Gastrocnemius medialis (tissue), 4 donors: ENCODE data around the gene EEFSEC. TPM values are rescaled to one million over a fixed set of nuclear protein-coding genes. Genes with fewer than 3 reads are reported as not detected.

Experiments used
- ATAC-seq, 2 donors: fragments of 150-250 bp; one replicate each; pipeline ENCODE4 v1.9.1; 2016
- DNase-seq, 2 donors: peaks; one replicate each; pipeline ENCODE4 v3.0.0-alpha.2; 2019
- H3K27ac ChIP-seq, 4 donors: fragments of 200-600 bp; sonication (generic); 1 replicate in 1 of 4; 2 replicates in 3 of 4; pipeline ENCODE4 v1.5.1; 2016 to 2018; ENCODE audit warnings: mild to moderate bottlenecking in 2 of 4, moderate library complexity in 1 of 4
- H3K27me3 ChIP-seq, 3 donors: fragments of 200-600 bp; sonication (generic) in 2 of 3; 1 replicate in 1 of 3; 2 replicates in 2 of 3; pipeline versions ENCODE4 v1.5.1 to v1.6.0; 2016 to 2019; ENCODE audit warnings: mild to moderate bottlenecking in 1 of 3, moderate library complexity in 1 of 3
- H3K36me3 ChIP-seq, 2 donors: fragments of 200-600 bp; sonication (generic) in 1 of 2; one replicate each; pipeline ENCODE4 v1.5.1; 2017 to 2018
- H3K4me1 ChIP-seq, 2 donors: fragments of 200-600 bp; sonication (generic) in 1 of 2; one replicate each; pipeline ENCODE4 v1.5.1; 2016 to 2017; ENCODE audit warnings: mild to moderate bottlenecking in 2 of 2
- H3K4me3 ChIP-seq, 4 donors: fragments of 200-600 bp; sonication (generic) in 3 of 4; 1 replicate in 1 of 4; 2 replicates in 3 of 4; pipeline ENCODE4 v1.5.1; 2016 to 2019; ENCODE audit warnings: mild to moderate bottlenecking in 2 of 4
- H3K9me3 ChIP-seq, 3 donors: fragments of 200-600 bp; sonication (generic) in 2 of 3; 1 replicate in 1 of 3; 2 replicates in 2 of 3; pipeline ENCODE4 v1.5.1; 2016 to 2019
- CTCF ChIP-seq, 5 experiments: fragments of 450-650 bp in 3 of 5; fragments of 200-600 bp in 2 of 5; sonication (generic) in 2 of 5; IDR thresholded peaks in 4 of 5; conservative IDR thresholded peaks in 1 of 5; 1 replicate in 4 of 5; 2 replicates in 1 of 5; pipeline ENCODE4 v1.5.1; 2016 to 2019; ENCODE audit warnings: antibody characterized with exemption in 5 of 5, mild to moderate bottlenecking in 3 of 5, moderate library complexity in 3 of 5
- POLR2A ChIP-seq, 2 donors: fragments of 450-650 bp; IDR thresholded peaks; one replicate each; pipeline ENCODE4 v1.6.1; 2017; ENCODE audit warnings: antibody characterized with exemption in 2 of 2, mild to moderate bottlenecking in 2 of 2, moderate library complexity in 2 of 2
- in situ Hi-C, 4 donors: fragments of 200-750 bp; cut with MboI; loops; one replicate each; pipeline versions ENCODE4 v1.15.0 to v1.8.0; 2017; ENCODE audit warnings: low sequenced_read_pairs in 4 of 4
- intact Hi-C: fragments of 100-400 bp; cut with DNase I; formaldehyde crosslinking; loops from one replicate; pipeline ENCODE4 v1.15.1; 2023; ENCODE audit warnings: low total_unique reads
- total RNA-seq, 4 donors: library from RNA; depleted of rRNA; stranded (reverse); fragments of >200 nt; gene quantifications; one replicate each; pipeline versions ENCODE4 v1.1.0 to v1.2.3, GENCODE V29; 2016

Gene EEFSEC
- total RNA-seq, 4 donors from 2014 or later, result 21.0 to 29.4 (median 23.4) TPM

- no peaks in the 10 kb centered on the region for H3K27me3 ChIP-seq
- ATAC-seq (no peak), DNase-seq (no peak)
- H3K4me1 ChIP-seq, result peaks cover 10 to 18% of the 10 kb centered on the region in 2 donors
- intact Hi-C loops (no loop called here), in situ Hi-C loops (no loop called here)
- no peaks in the 10 kb centered on the region for H3K9me3 ChIP-seq
- no peak overlapping the region for H3K27ac ChIP-seq
- TF ChIP-seq CTCF (IDR thresholded peaks at IDR 0.05 in 4 of 5, conservative IDR thresholded peaks at IDR 0.05 in 1 of 5) (no peak), POLR2A (IDR thresholded peaks at IDR 0.05) (no peak)
- H3K4me3 ChIP-seq, result no peak overlapping the region
- H3K36me3 ChIP-seq, result no peaks in the 10 kb centered on the region
These were observed 57.4 kb downstream of the EEFSEC start for GRCh38 chr3:128210711-128211110.

DNA sequence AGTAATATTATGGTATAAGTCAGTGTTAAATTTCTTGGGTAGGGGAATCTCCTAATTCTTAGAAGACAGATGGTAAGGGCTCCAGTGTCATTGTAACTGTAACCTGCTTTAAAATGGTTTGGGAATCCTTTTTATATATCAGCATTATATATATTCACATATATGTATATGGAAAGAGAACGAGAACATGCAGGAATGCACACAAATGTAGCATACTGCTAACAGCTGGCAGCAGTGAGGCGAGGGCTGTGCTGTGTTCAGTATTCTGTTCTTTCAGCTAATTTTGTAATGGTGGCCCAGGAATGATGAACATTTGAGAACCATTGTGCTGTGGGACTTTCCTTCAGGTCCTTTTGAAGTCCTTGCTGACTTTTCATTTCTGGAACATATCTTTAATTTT, 60.8 kb downstream of the EEFSEC start:
- intact Hi-C loops (no loop called here), in situ Hi-C loops (no loop called here)
- DNase-seq (no peak), ATAC-seq (no peak)
- Histone ChIP-seq H3K4me1 (peaks cover 14 to 21% of the 10 kb centered on the region in 2 donors), H3K36me3 (no peaks in the 10 kb centered on the region), H3K9me3 (no peaks in the 10 kb centered on the region), H3K4me3 (no peak overlapping the region), H3K27ac (no peak overlapping the region), H3K27me3 (no peaks in the 10 kb centered on the region)
- TF ChIP-seq CTCF (IDR thresholded peaks at IDR 0.05 in 4 of 5, conservative IDR thresholded peaks at IDR 0.05 in 1 of 5), result no peak
- TF ChIP-seq POLR2A (IDR thresholded peaks at IDR 0.05), result no peak

DNA sequence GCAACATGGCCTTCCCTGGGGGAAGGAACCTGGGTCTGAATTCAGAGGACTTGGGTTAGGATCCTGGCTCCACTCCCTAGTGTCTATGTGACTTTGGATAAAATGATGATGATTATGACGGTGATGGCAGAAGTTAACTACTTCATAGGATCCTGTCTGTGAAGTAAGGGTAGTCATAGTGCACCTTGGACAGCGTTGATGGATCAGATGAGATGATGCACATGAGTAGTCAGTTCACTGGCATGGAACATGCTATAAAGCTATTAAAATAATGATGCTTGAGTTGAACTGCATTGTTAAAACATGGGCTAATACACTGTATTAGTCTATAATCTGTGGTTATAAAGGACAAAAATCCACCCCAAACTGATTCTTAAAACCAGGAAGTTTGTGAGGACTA, 62.0 kb downstream of the EEFSEC start:
- H3K9me3 ChIP-seq, result no peaks in the 10 kb centered on the region
- in situ Hi-C loops, result no loop called here
- ATAC-seq, result no peak

GRCh38 chr3:128215800-128216495, 62.7 kb downstream of the EEFSEC start:
- Histone ChIP-seq H3K4me1 (peaks cover 7 to 10% of the 10 kb centered on the region in 2 donors), H3K36me3 (no peaks in the 10 kb centered on the region), H3K27ac (no peak overlapping the region), H3K4me3 (no peak overlapping the region), H3K9me3 (no peaks in the 10 kb centered on the region), H3K27me3 (no peaks in the 10 kb centered on the region)
- TF ChIP-seq POLR2A (IDR thresholded peaks at IDR 0.05) (no peak), CTCF (IDR thresholded peaks at IDR 0.05 in 4 of 5, conservative IDR thresholded peaks at IDR 0.05 in 1 of 5) (no peak)
- intact Hi-C loops (no loop called here), in situ Hi-C loops (no loop called here)
- DNase-seq (no peak), ATAC-seq (no peak)

More for the DNA sequence above, 62.0 kb downstream of the EEFSEC start:
- intact Hi-C loops, result no loop called here
- Histone ChIP-seq H3K4me3 (no peak overlapping the region), H3K27me3 (no peaks in the 10 kb centered on the region), H3K27ac (no peak overlapping the region), H3K36me3 (no peaks in the 10 kb centered on the region), H3K4me1 (peaks cover 13 to 16% of the 10 kb centered on the region in 2 donors)
- no peak for DNase-seq
- TF ChIP-seq POLR2A (IDR thresholded peaks at IDR 0.05) (no peak), CTCF (IDR thresholded peaks at IDR 0.05 in 4 of 5, conservative IDR thresholded peaks at IDR 0.05 in 1 of 5) (no peak)
